Measurements from ENCODE around the gene ZNF764. TPM values are rescaled to one million over a fixed set of nuclear protein-coding genes. Genes with fewer than 3 reads are reported as not detected.
"Not testable (repeated sequence)": the region's sequence is repeated elsewhere in the genome, so short reads cannot be mapped to it uniquely, and the experiment has no call there.

Gene ZNF764
- total RNA-seq, 2 donors from 2014 or later, result 8.5 to 9.6 TPM

DNA sequence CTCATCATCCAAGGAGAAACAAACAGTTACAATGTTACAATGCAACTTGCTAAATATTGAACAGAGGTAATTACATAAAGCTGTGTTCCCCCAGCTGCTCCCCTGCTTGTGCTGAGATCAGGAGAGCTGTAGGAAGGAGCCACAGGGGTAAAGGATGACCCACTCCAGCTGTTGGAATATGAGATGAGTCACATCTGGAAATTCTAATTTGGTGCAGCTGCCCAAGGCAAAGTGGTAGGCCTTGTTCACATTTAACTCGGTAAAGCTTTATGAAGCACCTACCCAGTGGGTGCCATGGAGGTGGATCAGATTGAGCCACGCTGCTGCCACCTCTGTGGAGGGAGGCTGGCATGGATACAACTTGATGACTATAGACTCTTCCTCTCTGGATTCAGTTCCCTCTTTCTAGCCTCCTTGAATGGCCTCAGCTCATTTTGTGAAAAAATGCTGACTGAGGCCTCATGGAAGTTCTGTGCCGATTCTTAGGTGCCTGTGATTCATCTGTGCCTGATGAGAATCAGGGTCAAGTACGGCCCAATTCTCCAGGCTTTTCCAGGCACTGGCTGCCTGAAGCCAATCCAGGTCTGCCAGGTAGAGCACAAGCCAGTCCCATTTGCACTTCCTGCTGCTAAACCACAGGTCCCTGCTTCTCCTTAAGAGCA is 44.6 kb upstream of the ZNF764 start:
- no peak for ATAC-seq (ENCODE audit: insufficient number of reproducible peaks, low FRiP score, low read depth)
- Histone ChIP-seq H3K27ac (no peak overlapping the region), H3K36me3 (peaks cover 33% of the 10 kb centered on the region), H3K9me3 (no peaks in the 10 kb centered on the region), H3K4me3 (no peak overlapping the region), H3K27me3 (replicated peaks; ENCODE audit: insufficient read depth) (no peaks in the 10 kb centered on the region), H3K4me1 (ENCODE audit: control insufficient read depth in 1 of 2, low read depth in 2 of 2) (peaks cover 0 to 5% of the 10 kb centered on the region in 2 donors)
- TF ChIP-seq, protein P1, sequence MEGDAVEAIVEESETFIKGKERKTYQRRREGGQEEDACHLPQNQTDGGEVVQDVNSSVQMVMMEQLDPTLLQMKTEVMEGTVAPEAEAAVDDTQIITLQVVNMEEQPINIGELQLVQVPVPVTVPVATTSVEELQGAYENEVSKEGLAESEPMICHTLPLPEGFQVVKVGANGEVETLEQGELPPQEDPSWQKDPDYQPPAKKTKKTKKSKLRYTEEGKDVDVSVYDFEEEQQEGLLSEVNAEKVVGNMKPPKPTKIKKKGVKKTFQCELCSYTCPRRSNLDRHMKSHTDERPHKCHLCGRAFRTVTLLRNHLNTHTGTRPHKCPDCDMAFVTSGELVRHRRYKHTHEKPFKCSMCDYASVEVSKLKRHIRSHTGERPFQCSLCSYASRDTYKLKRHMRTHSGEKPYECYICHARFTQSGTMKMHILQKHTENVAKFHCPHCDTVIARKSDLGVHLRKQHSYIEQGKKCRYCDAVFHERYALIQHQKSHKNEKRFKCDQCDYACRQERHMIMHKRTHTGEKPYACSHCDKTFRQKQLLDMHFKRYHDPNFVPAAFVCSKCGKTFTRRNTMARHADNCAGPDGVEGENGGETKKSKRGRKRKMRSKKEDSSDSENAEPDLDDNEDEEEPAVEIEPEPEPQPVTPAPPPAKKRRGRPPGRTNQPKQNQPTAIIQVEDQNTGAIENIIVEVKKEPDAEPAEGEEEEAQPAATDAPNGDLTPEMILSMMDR (IDR thresholded peaks at IDR 0.05), result no peak
- DNase-seq (ENCODE audit: low spot score), result no peak

DNA sequence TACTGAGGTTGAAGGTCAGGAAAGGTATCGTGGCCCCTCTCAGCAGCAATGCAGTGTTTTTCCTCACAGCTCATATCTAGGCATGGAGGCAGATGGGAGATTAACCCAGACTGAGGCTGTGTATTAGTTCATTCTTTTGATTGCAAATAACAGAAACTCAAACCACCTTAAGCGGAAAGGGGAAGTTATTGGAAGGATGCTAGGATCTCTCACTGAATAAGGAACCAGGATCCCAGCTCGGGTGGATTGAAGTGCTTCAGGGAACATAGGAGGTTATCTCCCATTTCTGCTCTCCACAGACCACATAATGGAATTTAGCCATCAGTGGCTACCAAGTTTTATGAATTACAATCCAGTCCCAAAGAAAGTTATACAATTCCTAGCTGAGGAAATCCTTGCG is 43.8 kb upstream of the ZNF764 start:
- H3K27me3 ChIP-seq (replicated peaks; ENCODE audit: insufficient read depth), result no peaks in the 10 kb centered on the region
- TF ChIP-seq, protein P1 (IDR thresholded peaks at IDR 0.05), result no peak
- H3K4me1 ChIP-seq (ENCODE audit: control insufficient read depth in 1 of 2, low read depth in 2 of 2), result peaks cover 0 to 5% of the 10 kb centered on the region in 2 donors
- H3K27ac ChIP-seq, result no peak overlapping the region
- DNase-seq (ENCODE audit: low spot score), result no peak
- H3K4me3 ChIP-seq, result no peak overlapping the region
- ATAC-seq (ENCODE audit: insufficient number of reproducible peaks, low FRiP score, low read depth), result no peak
- no peaks in the 10 kb centered on the region for H3K9me3 ChIP-seq
- H3K36me3 ChIP-seq, result peaks cover 33% of the 10 kb centered on the region

DNA sequence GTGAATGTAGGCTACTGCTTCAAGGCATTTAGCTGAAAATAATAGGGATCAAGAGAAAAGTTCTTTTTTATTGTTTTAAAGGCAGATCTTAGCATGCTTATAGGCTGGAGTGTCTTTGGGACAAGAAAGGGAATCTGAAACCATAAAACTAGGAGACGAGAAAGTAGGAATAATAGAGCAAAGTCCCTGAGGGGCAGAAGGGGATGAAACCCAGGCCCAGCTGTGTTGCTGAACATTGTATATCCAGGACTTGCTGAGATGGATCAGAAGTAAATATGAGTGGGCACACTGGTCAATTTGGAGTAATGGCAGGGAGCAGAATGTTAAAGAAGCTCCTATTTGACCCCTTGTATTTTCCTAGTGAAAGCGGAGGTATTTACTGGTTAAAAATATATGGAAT is 42.8 kb upstream of the ZNF764 start:
- H3K4me1 ChIP-seq (ENCODE audit: control insufficient read depth in 1 of 2, low read depth in 2 of 2), result peaks cover 0 to 5% of the 10 kb centered on the region in 2 donors
- no peaks in the 10 kb centered on the region for H3K9me3 ChIP-seq
- TF ChIP-seq, protein P1 (IDR thresholded peaks at IDR 0.05), result no peak
- H3K4me3 ChIP-seq, result no peak overlapping the region
- no peak overlapping the region for H3K27ac ChIP-seq
- peaks cover 26% of the 10 kb centered on the region for H3K36me3 ChIP-seq
- DNase-seq (ENCODE audit: low spot score) (no peak), ATAC-seq (ENCODE audit: insufficient number of reproducible peaks, low FRiP score, low read depth) (no peak)
- no peaks in the 10 kb centered on the region for H3K27me3 ChIP-seq (replicated peaks; ENCODE audit: insufficient read depth)

DNA sequence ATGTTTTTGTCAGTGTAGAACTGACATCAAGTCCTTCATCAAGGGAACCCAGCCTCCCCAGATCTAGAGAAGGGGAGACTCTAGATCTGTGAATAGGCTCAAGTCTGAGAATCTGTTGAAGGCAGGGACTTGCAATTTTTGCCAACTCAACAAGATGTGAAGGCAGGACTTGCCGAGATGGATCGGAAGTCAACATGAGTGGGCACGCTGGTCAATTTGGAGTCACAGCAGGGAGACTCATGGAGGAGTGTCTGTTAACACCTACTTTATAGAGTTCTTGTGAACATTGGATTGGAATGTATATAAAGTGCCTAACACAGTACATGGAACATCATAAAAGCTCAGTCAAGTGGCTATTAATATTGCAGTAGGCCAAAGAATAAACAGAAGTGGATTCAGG is 42.0 kb upstream of the ZNF764 start:
- Histone ChIP-seq H3K4me1 (ENCODE audit: control insufficient read depth in 1 of 2, low read depth in 2 of 2) (peaks cover 0 to 5% of the 10 kb centered on the region in 2 donors), H3K9me3 (no peaks in the 10 kb centered on the region), H3K36me3 (peaks cover 20% of the 10 kb centered on the region), H3K27ac (no peak overlapping the region), H3K4me3 (no peak overlapping the region), H3K27me3 (replicated peaks; ENCODE audit: insufficient read depth) (no peaks in the 10 kb centered on the region)
- TF ChIP-seq, protein P1 (IDR thresholded peaks at IDR 0.05), result no peak
- DNase-seq (ENCODE audit: low spot score), result no peak
- no peak for ATAC-seq (ENCODE audit: insufficient number of reproducible peaks, low FRiP score, low read depth)

DNA sequence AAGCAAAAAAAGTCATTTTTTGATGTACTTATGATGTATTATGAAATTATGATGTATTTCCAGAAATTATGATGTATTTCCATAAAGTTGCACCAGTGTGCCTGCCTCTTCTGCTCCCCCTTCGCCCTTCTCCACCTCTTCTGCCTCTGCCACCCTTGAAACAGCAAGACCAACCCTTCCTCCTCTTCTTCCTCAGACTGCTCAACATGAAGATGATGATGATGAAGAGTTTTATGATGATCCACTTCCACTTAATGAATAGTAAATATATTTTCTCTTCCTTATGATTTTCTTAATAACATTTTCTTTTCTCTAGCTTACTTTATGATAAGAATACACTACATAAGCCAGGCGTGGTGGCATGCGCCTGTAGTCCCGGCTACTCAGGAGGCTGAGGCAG is 34.7 kb upstream of the ZNF764 start:
- H3K4me1 ChIP-seq (ENCODE audit: control insufficient read depth in 1 of 2, low read depth in 2 of 2), result no peaks in the 10 kb centered on the region
- H3K4me3 ChIP-seq, result no peak overlapping the region
- no peaks in the 10 kb centered on the region for H3K36me3 ChIP-seq
- ATAC-seq (ENCODE audit: insufficient number of reproducible peaks, low FRiP score, low read depth), result no peak
- no peaks in the 10 kb centered on the region for H3K9me3 ChIP-seq
- H3K27ac ChIP-seq, result no peak overlapping the region
- no peaks in the 10 kb centered on the region for H3K27me3 ChIP-seq (replicated peaks; ENCODE audit: insufficient read depth)
- no peak for DNase-seq (ENCODE audit: low spot score)
- TF ChIP-seq, protein P1 (IDR thresholded peaks at IDR 0.05), result no peak

DNA sequence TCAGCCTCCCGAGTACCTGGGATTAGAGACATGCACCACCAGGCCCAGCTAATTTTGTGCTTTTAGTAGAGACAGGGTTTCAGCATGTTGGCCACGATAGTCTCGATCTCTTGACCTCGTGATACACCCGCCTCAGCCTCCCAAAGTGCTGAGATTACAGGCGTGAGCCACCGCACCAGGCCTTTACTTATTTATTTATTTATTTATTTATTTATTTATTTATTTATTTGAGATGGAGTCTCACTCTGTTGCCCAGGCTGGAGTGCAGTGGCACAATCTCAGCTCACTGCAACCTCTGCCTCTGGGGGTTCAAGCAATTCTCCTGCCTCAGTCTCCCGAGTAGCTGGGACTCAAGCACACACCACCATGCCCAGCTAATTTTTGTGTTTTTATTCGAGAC is 32.7 kb upstream of the ZNF764 start:
- ATAC-seq (ENCODE audit: insufficient number of reproducible peaks, low FRiP score, low read depth); DNase-seq (ENCODE audit: low spot score); H3K27ac ChIP-seq; H3K9me3 ChIP-seq; H3K4me1 ChIP-seq (ENCODE audit: control insufficient read depth in 1 of 2, low read depth in 2 of 2); H3K36me3 ChIP-seq; H3K4me3 ChIP-seq; H3K27me3 ChIP-seq (replicated peaks; ENCODE audit: insufficient read depth): not testable (repeated sequence)

DNA sequence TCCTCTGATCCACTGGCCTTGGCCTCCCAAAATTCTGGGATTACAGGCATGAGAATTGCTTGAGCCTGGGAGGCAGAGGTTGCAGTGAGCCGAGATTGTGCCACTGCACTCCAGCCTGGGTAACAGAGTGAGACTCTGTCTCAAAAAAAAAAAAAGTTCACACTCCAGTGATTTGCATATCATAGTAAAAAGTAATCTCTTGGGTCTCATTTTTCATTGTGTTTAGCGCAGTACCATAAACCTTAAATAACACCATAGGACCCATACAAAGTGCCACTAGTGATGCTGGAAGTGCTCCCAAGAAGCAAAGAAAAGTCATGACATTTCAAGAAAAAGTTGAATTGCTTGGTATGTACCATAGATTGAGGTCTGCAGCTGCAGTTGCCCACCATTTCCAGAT is 31.4 kb upstream of the ZNF764 start:
- not testable (repeated sequence) for H3K9me3 ChIP-seq; H3K36me3 ChIP-seq; H3K27me3 ChIP-seq (replicated peaks; ENCODE audit: insufficient read depth); H3K4me3 ChIP-seq; ATAC-seq (ENCODE audit: insufficient number of reproducible peaks, low FRiP score, low read depth); H3K27ac ChIP-seq; DNase-seq (ENCODE audit: low spot score); H3K4me1 ChIP-seq (ENCODE audit: control insufficient read depth in 1 of 2, low read depth in 2 of 2)

All from thoracic aorta (tissue), 2 donors.